CD4-positive, CD25-positive, alpha-beta regulatory T cell (primary cell): ENCODE data around the gene NEK1. TPM values are rescaled to one million over a fixed set of nuclear protein-coding genes. Genes with fewer than 3 reads are reported as not detected.

ENCODE experiments used
- ATAC-seq, 2 donors: fragments of 150-1000 bp; cut with Tn5 transposase; one replicate each; pipeline ENCODE4 v1.10.0; 2021; ENCODE audit warnings: low read depth in 2 of 2, moderate number of reproducible peaks in 2 of 2, moderate library complexity in 1 of 2
- DNase-seq, 3 donors: peaks; one replicate each; pipeline versions ENCODE4 v3.0.0 to v3.0.0-alpha.2; 2012 to 2022; ENCODE audit warnings: mixed read lengths in 1 of 3
- H3K27ac ChIP-seq: one replicate; pipeline ENCODE4 v1.7.0; 2013; ENCODE audit warnings: mild to moderate bottlenecking, low read length; ENCODE audit not compliant: insufficient read depth, poor library complexity, severe bottlenecking
- H3K27me3 ChIP-seq: one replicate; pipeline ENCODE4 v1.7.0; 2013; ENCODE audit warnings: low read length; ENCODE audit not compliant: control insufficient read depth, insufficient read depth
- H3K36me3 ChIP-seq: one replicate; pipeline ENCODE4 v1.7.0; 2013; ENCODE audit warnings: mild to moderate bottlenecking, low read length, moderate library complexity; ENCODE audit not compliant: control insufficient read depth, insufficient read depth
- H3K4me1 ChIP-seq: 2 replicates; pipeline ENCODE4 v1.7.0; 2013; ENCODE audit warnings: mild to moderate bottlenecking, low read length; ENCODE audit not compliant: insufficient read depth, control insufficient read depth, poor library complexity, severe bottlenecking
- H3K4me3 ChIP-seq: one replicate; pipeline ENCODE4 v1.7.0; 2013; ENCODE audit warnings: low read depth, mild to moderate bottlenecking, low read length, moderate library complexity
- H3K9me3 ChIP-seq, 2 experiments: 1 replicate in 1 of 2; 2 replicates in 1 of 2; pipeline ENCODE4 v1.7.0; 2013; ENCODE audit warnings: low read length in 2 of 2, mild to moderate bottlenecking in 1 of 2, moderate library complexity in 1 of 2; ENCODE audit not compliant: control insufficient read depth in 2 of 2
- H3K27ac Mint-ChIP-seq, 3 donors: one replicate each; pipeline ENCODE4 v1.8.0; 2020 to 2022; ENCODE audit warnings: mild to moderate bottlenecking in 3 of 3, mixed read lengths in 3 of 3, moderate library complexity in 2 of 3
- H3K27me3 Mint-ChIP-seq: one replicate; pipeline ENCODE4 v1.8.0; 2022; ENCODE audit warnings: mild to moderate bottlenecking, mixed read lengths
- H3K36me3 Mint-ChIP-seq: one replicate; pipeline ENCODE4 v1.8.0; 2020; ENCODE audit warnings: mixed read lengths
- H3K4me1 Mint-ChIP-seq, 4 donors: one replicate each; pipeline ENCODE4 v1.8.0; 2020 to 2022; ENCODE audit warnings: mixed read lengths in 4 of 4, mild to moderate bottlenecking in 1 of 4
- H3K4me3 Mint-ChIP-seq, 4 donors: one replicate each; pipeline ENCODE4 v1.8.0; 2020 to 2022; ENCODE audit warnings: mild to moderate bottlenecking in 4 of 4, mixed read lengths in 4 of 4, moderate library complexity in 3 of 4
- H3K9me3 Mint-ChIP-seq, 7 donors: one replicate each; pipeline ENCODE4 v1.8.0; 2020 to 2022; ENCODE audit warnings: mixed read lengths in 7 of 7, mild to moderate bottlenecking in 3 of 7, moderate library complexity in 2 of 7
- polyA plus RNA-seq, 4 donors: library from polyadenylated mRNA; unstranded; fragments of 300-500 nt; fragmentation: Illumina TruSeq; gene quantifications; one replicate each; pipeline ENCODE4 v1.2.3, GENCODE V29; 2021
- total RNA-seq: library from RNA; stranded (reverse); gene quantifications from one replicate; pipeline ENCODE4 v1.2.3, GENCODE V29; 2022

Gene NEK1
- total and polyA plus RNA-seq, 5 donors from 2014 or later = 7.7 to 22.9 (median 10.8) TPM

DNA sequence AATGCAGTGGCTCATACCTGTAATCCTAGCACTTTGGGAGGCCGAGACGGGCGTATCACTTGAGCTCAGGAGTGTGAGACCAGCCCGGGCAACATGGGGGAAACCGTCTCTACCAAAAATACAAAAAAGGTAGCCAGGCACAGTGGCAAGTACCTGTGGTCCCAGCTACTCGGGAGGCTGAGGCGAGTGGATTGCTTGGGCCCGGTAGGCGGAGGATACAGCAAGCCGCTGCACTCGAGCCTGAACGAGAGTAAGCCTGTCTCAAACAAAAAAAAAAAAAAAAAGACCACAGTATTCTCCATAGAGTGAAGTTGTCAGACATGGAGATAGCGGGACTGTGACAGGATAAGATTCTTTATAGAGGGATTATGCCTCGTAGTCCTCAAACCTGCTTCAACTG is 265.5 kb downstream of the NEK1 start:
- ATAC-seq = no peak
- Mint-ChIP-seq H3K27me3 (peaks cover 5% of the 10 kb centered on the region), H3K36me3 (no peaks in the 10 kb centered on the region)

DNA sequence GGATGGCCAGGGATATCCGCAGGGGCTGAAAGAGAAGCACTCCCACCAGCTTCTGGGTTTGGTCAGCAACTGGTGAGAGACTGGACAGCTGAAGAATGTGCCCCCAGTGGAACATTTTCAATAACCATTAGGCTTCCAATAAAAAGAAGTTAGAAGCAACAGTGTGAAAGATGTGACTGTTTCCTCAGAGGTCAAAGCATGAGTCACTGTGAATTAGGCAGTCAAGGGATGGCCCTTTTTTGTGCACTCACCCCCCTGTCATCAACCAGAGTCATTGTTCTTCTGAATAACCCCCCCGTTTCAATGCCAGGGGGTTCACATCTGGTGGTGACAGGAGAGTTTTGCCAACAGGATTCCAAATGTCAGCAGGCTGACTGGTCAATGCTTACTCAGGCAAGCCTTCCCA is 267.1 kb downstream of the NEK1 start:
- Histone ChIP-seq H3K4me3 (no peak overlapping the region), H3K27me3 (no peaks in the 10 kb centered on the region), H3K9me3 (no peaks in the 10 kb centered on the region), H3K36me3 (no peaks in the 10 kb centered on the region), H3K27ac (no peak overlapping the region), H3K4me1 (no peaks in the 10 kb centered on the region)
- Mint-ChIP-seq H3K27me3 (peaks cover 5% of the 10 kb centered on the region), H3K4me1 (no peaks in the 10 kb centered on the region), H3K27ac (no peak overlapping the region), H3K9me3 (peaks cover 0 to 2% (median 0%) of the 10 kb centered on the region in 7 donors), H3K36me3 (no peaks in the 10 kb centered on the region), H3K4me3 (no peak overlapping the region)
- DNase-seq = no peak
- no peak for ATAC-seq

More for the DNA sequence above, 265.5 kb downstream of the NEK1 start:
- H3K27ac ChIP-seq = no peak overlapping the region
- H3K36me3 ChIP-seq = no peaks in the 10 kb centered on the region
- H3K4me1 Mint-ChIP-seq = no peaks in the 10 kb centered on the region
- no peaks in the 10 kb centered on the region for H3K9me3 ChIP-seq
- H3K27me3 ChIP-seq = no peaks in the 10 kb centered on the region
- no peak overlapping the region for H3K4me3 Mint-ChIP-seq
- H3K4me3 ChIP-seq = no peak overlapping the region
- peaks cover 0 to 2% (median 0%) of the 10 kb centered on the region in 7 donors for H3K9me3 Mint-ChIP-seq
- no peaks in the 10 kb centered on the region for H3K4me1 ChIP-seq
- no peak overlapping the region for H3K27ac Mint-ChIP-seq
- no peak for DNase-seq

Other genes starting within 250 kb of the NEK1 start
- 17.0 TPM for gene CLCN3, start 8.0 kb upstream of the NEK1 start, total RNA-seq
- gene CLCN3, start 8.0 kb upstream of the NEK1 start, polyA plus RNA-seq = 10 to 100 TPM in 1 of 4 donors, 1 to 10 TPM in 3; 6.3 to 12.0 (median 8.5) TPM
- gene HPF1, start 145.4 kb upstream of the NEK1 start, total RNA-seq = 12.7 TPM
- 10 to 100 TPM; 30.4 to 55.5 (median 44.4) TPM for gene HPF1, start 145.4 kb upstream of the NEK1 start, polyA plus RNA-seq